GM12878 (cell line): Measurements from ENCODE around the gene SMAD4. TPM values are rescaled to one million over a fixed set of nuclear protein-coding genes. Genes with fewer than 3 reads are reported as not detected.

Experiments
- ATAC-seq: fragments of 200-7000 bp; cut with Tn5 transposase; 3 replicates; pipeline ENCODE4 v1.9.1; 2020; ENCODE audit warnings: mild to moderate bottlenecking, moderate library complexity
- BruUV-seq: library from RNA; stranded (reverse); fragments of 400-500 nt; replicated peaks from 2 replicates; lab custom pipeline; 2021; lab: Mats Ljungman, UMichigan
- CTCF ChIA-PET: fragments of 300-600 bp; sonication (Branson Sonifier 250); formaldehyde crosslinking; extraction: SDS; loops from one replicate; lab custom pipeline; 2021; ENCODE audit warnings: inconsistent platforms; lab: Yijun Ruan, JAX
- POLR2A ChIA-PET: fragments of 350-600 bp; formaldehyde crosslinking; extraction: SDS; loops from one replicate; lab custom pipeline; 2021; ENCODE audit warnings: inconsistent platforms; lab: Charles Lee
- RAD21 ChIA-PET: fragments of 300-600 bp; sonication (Branson Sonifier 250); formaldehyde crosslinking; loops from one replicate; lab custom pipeline; 2023; ENCODE audit warnings: antibody characterized with exemption; ENCODE audit not compliant: unreplicated experiment; lab: Charles Lee
- SMC1A ChIA-PET: fragments of 300-600 bp; sonication (Branson Sonifier 250); formaldehyde crosslinking; loops from one replicate; lab custom pipeline; 2023; ENCODE audit not compliant: unreplicated experiment, uncharacterized antibody; lab: Charles Lee
- DNase-seq: peaks from one replicate; pipeline ENCODE4 v3.0.0-alpha.2; 2011; ENCODE audit warnings: low read depth, low spot score
- FAIRE-seq: peaks from 3 replicates; lab custom pipeline; 2011; peaks lifted over from hg19 to GRCh38; lab: Jason Lieb, UNC
- H2AFZ ChIP-seq: 2 replicates; pipeline ENCODE4 v1.6.0; 2011; ENCODE audit warnings: low read depth, low read length, control low read depth; ENCODE audit not compliant: control insufficient read depth
- H3K27ac ChIP-seq: 2 replicates; pipeline ENCODE4 v1.5.1; 2011; ENCODE audit warnings: control low read depth; ENCODE audit not compliant: control insufficient read depth, insufficient read depth
- H3K27me3 ChIP-seq, 2 experiments: replicated peaks in 1 of 2; 2 replicates each; pipeline versions ENCODE4 v1.6.0 to v1.6.1; 2011; ENCODE audit warnings: low read length in 1 of 2; ENCODE audit not compliant: control insufficient read depth in 2 of 2, insufficient read depth in 2 of 2
- H3K36me3 ChIP-seq, 2 experiments: 2 replicates each; pipeline ENCODE4 v1.5.1; 2011; ENCODE audit warnings: low read length in 1 of 2; ENCODE audit not compliant: control insufficient read depth in 2 of 2, insufficient read depth in 2 of 2
- H3K4me1 ChIP-seq: 2 replicates; pipeline ENCODE4 v1.6.1; 2011; ENCODE audit warnings: mild to moderate bottlenecking, low read length, moderate library complexity, mixed read lengths; ENCODE audit not compliant: control insufficient read depth, insufficient read depth
- H3K4me2 ChIP-seq: 2 replicates; pipeline ENCODE4 v1.6.0; 2011; ENCODE audit warnings: control low read depth; ENCODE audit not compliant: control insufficient read depth, insufficient read depth
- H3K4me3 ChIP-seq: fragments of 200-600 bp; sonication (generic); 2 replicates; pipeline ENCODE4 v1.5.1; 2016
- H3K79me2 ChIP-seq: 2 replicates; pipeline ENCODE4 v1.6.0; 2011; ENCODE audit warnings: low read length; ENCODE audit not compliant: control insufficient read depth, insufficient read depth
- H3K9ac ChIP-seq: 2 replicates; pipeline ENCODE4 v1.8.0; 2011; ENCODE audit warnings: low read length, control low read depth, mixed read lengths; ENCODE audit not compliant: control insufficient read depth, insufficient read depth
- H3K9me3 ChIP-seq: replicated peaks from 3 replicates; pipeline ENCODE4 v1.5.1; 2011; ENCODE audit warnings: mild to moderate bottlenecking, low read length; ENCODE audit not compliant: control insufficient read depth, insufficient read depth
- H4K20me1 ChIP-seq: 2 replicates; pipeline ENCODE4 v1.6.0; 2011; ENCODE audit not compliant: control insufficient read depth, insufficient read depth
- CREB1 ChIP-seq: IDR thresholded peaks from 2 replicates; pipeline ENCODE4 v1.6.1; 2012; ENCODE audit warnings: low read depth, mild to moderate bottlenecking, inconsistent platforms
- HDGF ChIP-seq: fragments of 450-650 bp; IDR thresholded peaks from 2 replicates; pipeline ENCODE4 v1.6.1; 2016; ENCODE audit warnings: antibody characterized with exemption
- JUND ChIP-seq: IDR thresholded peaks from 2 replicates; pipeline ENCODE4 v1.6.1; 2012; ENCODE audit warnings: low read depth, mild to moderate bottlenecking, low read length, improper control_type of control experiment, moderate library complexity
- MXI1 ChIP-seq: fragments of 150-350 bp; IDR thresholded peaks from 2 replicates; pipeline ENCODE4 v1.6.1; 2011; ENCODE audit warnings: low read depth, mild to moderate bottlenecking, inconsistent platforms, low read length, improper control_type of control experiment
- NBN ChIP-seq: fragments of 450-650 bp; IDR thresholded peaks from 2 replicates; pipeline ENCODE4 v1.6.1; 2016
- NR2C1 ChIP-seq: fragments of 450-650 bp; IDR thresholded peaks from 2 replicates; pipeline ENCODE4 v1.6.1; 2017; ENCODE audit warnings: antibody characterized with exemption, mild to moderate bottlenecking, moderate library complexity
- NRF1 ChIP-seq: conservative IDR thresholded peaks from 2 replicates; pipeline ENCODE4 v1.6.1; 2011; ENCODE audit warnings: mild to moderate bottlenecking, low read depth, low read length, improper control_type of control experiment
- RAD21 ChIP-seq: IDR thresholded peaks from 2 replicates; pipeline ENCODE4 v1.6.1; 2011; ENCODE audit warnings: mild to moderate bottlenecking, low read depth, low read length, moderate library complexity; ENCODE audit not compliant: insufficient read depth
- SMC3 ChIP-seq: IDR thresholded peaks from 2 replicates; pipeline ENCODE4 v1.6.1; 2011; ENCODE audit warnings: low read length, improper control_type of control experiment, borderline replicate concordance
- SP1 ChIP-seq: IDR thresholded peaks from one replicate; pipeline ENCODE4 v1.6.1; 2011; ENCODE audit warnings: low read depth, low read length
- ZNF687 ChIP-seq: fragments of 450-650 bp; IDR thresholded peaks from 2 replicates; pipeline ENCODE4 v1.6.1; 2017; ENCODE audit warnings: mild to moderate bottlenecking, moderate library complexity
- WGBS: methylation state at CpG from one replicate; pipeline ENCODE4 v1.1.6; 2016; ENCODE audit warnings: low lambda C conversion rate; ENCODE audit not compliant: insufficient replicate concordance, insufficient coverage; ENCODE audit errors: missing lambda C conversion rate; 5-methylcytosine and 5-hydroxymethylcytosine counted together
- in situ Hi-C: fragments of 300-500 bp; cut with MboI; formaldehyde crosslinking; loops from 9 replicates; pipeline ENCODE4 v1.14.3; 2018; ENCODE audit warnings: mixed read lengths
- intact Hi-C: fragments of 100-400 bp; cut with micrococcal nuclease; formaldehyde crosslinking; loops from one replicate; pipeline ENCODE4 v1.14.2; 2022; ENCODE audit not compliant: unreplicated experiment
- polyA plus RNA-seq, 11 experiments: library from polyadenylated mRNA; depleted of rRNA in 4 of 11; unstranded in 6 of 11; stranded (reverse) in 5 of 11; fragments of >200 nt; fragmentation: Nextera tagmentation in 4 of 11; fragmentation: Illumina TruSeq in 1 of 11; extraction: Ambion mirVana in 4 of 11; extraction: Trizol in 1 of 11; gene quantifications; 1 replicate in 1 of 11; 2 replicates in 10 of 11; pipeline versions ENCODE4 v1.2.1 to v1.2.3, GENCODE V29; 2011 to 2016; ENCODE audit warnings: inconsistent platforms in 2 of 11, missing spikeins in 2 of 11, low read depth in 1 of 11
- total RNA-seq, 4 experiments: library from RNA; depleted of rRNA in 3 of 4; stranded (reverse); fragments of >200 nt in 3 of 4; fragmentation: Illumina TruSeq in 1 of 4; extraction: Trizol in 1 of 4; gene quantifications; 2 replicates each; pipeline versions ENCODE4 v1.2.1 to v1.2.3, GENCODE V29; 2013 to 2021
- TF ChIP-seq, protein P1 (sequence below): IDR thresholded peaks from 2 replicates; pipeline ENCODE4 v1.6.1; 2012; ENCODE audit warnings: low read depth, low read length, improper control_type of control experiment

The SMAD4 gene
- total and polyA plus RNA-seq, 10 of the 15 experiments (the other 5 are each of a cell fraction or from before 2014, with no cell fraction given): 9.6 to 99.9 (median 37.5) TPM

DNA sequence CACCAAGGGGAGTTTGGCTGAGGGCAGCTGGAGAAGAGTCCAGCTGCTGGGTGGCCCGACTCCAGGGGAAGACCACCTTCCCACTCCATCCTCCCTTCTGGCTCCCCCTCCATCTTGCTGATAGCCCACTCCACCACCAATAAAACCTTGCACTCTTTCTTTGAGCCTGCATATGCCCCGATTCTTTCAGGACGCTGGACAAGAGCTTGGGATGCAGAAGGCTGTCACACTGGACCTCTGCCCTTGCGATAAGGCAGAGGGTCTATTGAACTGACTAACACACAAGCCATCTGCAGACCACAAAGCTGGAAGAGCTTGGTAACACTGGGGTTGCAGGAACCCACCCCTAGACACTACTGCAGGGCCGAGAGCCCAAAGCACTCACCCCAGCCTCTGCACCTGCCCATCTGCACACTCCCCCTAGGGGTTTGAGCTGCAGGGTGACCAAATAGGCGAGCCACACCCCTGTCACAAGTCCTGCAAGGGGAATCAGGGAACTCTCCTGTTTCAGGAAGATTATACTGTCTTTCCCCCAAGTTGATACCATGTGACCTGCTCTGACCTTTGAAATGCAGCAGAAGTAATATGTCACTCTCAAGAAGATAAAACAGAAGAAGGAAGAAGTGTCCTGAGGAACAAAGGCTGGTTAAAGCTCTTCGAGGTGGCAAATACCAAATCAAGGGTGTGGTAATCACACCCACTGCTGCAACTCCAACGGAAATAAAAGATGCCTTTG is 70.5 kb downstream of the SMAD4 start:
- intact Hi-C loops: no loop called here
- 64% methylated on average over 8 of the region's 8 CpGs for WGBS

DNA sequence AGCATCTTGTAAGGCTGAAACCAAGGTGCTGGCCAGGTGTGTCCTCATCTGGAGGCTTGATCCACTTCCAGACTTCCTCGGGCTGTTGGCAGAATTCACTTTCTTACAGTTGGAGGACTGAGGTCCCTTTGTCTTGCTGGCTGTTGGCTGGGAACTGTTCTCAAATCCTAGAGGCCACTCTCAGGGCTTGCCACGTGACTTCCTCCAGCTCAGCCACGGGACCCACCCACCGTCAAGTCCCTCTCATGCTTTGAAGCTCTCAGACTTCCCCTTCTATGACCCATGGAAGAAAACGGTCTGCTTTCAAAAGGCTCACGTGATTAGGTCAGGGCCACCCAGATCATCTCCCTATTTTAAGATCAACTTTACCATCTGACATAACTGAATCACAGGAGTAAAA is 77.1 kb downstream of the SMAD4 start:
- 5% methylated on average over 6 of the region's 6 CpGs for WGBS
- POLR2A ChIA-PET: interaction anchor here (1.5 kb wide), 1 partner anchor 9 kb away, joined by 5 read pairs; no protein-coding TSS in a partner anchor
- Histone ChIP-seq H3K79me2 (no peaks in the 10 kb centered on the region), H3K27ac (no peak overlapping the region), H3K4me3 (no peak overlapping the region), H3K9me3 (no peaks in the 10 kb centered on the region), H3K36me3 (no peaks in the 10 kb centered on the region), H4K20me1 (no peaks in the 10 kb centered on the region), H3K9ac (no peak overlapping the region), H3K4me2 (no peak overlapping the region), H3K4me1 (peaks cover 8% of the 10 kb centered on the region; the same call in 1 of the 2 replicates), H2AFZ (peak overlapping the region; percentile 61), H3K27me3 (no peaks in the 10 kb centered on the region)
- intact Hi-C loops: no loop called here
- no TSS peak for BruUV-seq
- no peak for DNase-seq
- SMC1A ChIA-PET: interaction anchor here (1.6 to 1.9 kb wide), 4 partner anchors 10 to 561 kb away, joined by 3 to 10 read pairs (median 6); no protein-coding TSS in a partner anchor
- CTCF ChIA-PET: interaction anchor here (0.9 to 3.8 kb wide), 7 partner anchors 10 to 1180 kb away, joined by 3 to 19 read pairs (median 8); no protein-coding TSS in a partner anchor
- in situ Hi-C loops: loop anchor here (5.0 to 25.0 kb wide), 4 partner anchors 280 to 1805 kb away; no protein-coding TSS in a partner anchor
- ATAC-seq: peak; percentile 43
- RAD21 ChIA-PET: interaction anchor here (0.8 to 1.3 kb wide), 4 partner anchors 9 to 561 kb away, joined by 3 to 4 read pairs (median 3); no protein-coding TSS in a partner anchor
- FAIRE-seq: no peak
- TF ChIP-seq SMC3 (no peak), CREB1 (no peak), ZNF687 (no peak), NR2C1 (no peak), SP1 (no peak), JUND (no peak), MXI1 (no peak), NRF1 (no peak), RAD21 (no peak), HDGF (no peak)
- TF ChIP-seq, protein P1, sequence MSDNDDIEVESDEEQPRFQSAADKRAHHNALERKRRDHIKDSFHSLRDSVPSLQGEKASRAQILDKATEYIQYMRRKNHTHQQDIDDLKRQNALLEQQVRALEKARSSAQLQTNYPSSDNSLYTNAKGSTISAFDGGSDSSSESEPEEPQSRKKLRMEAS: 0 out of 2 replicates have a peak, but pooled peaks have one; percentile 19

More for the DNA sequence above, 70.5 kb downstream of the SMAD4 start:
- ChIA-PET SMC1A (interaction anchor here (1.1 to 1.4 kb wide), 2 partner anchors 8 to 501 kb away, joined by 3 read pairs; no protein-coding TSS in a partner anchor), POLR2A (interaction anchor here (0.6 kb wide), 1 partner anchor 58 kb away, joined by 3 read pairs; no protein-coding TSS in a partner anchor), RAD21 (no interaction called here), CTCF (interaction anchor here (0.6 to 1.9 kb wide), 4 partner anchors 10 to 1545 kb away, joined by 3 to 9 read pairs (median 4); no protein-coding TSS in a partner anchor)
- BruUV-seq: no TSS peak
- no peak overlapping the region for H3K4me3 ChIP-seq
- in situ Hi-C loops: loop anchor here (25.0 kb wide), 3 partner anchors 287 to 1812 kb away; no protein-coding TSS in a partner anchor
- peaks cover 7% of the 10 kb centered on the region for H3K4me1 ChIP-seq
- no peak overlapping the region for H2AFZ ChIP-seq
- H3K36me3 ChIP-seq: no peaks in the 10 kb centered on the region
- no peak overlapping the region for H3K4me2 ChIP-seq
- DNase-seq: no peak
- no peaks in the 10 kb centered on the region for H4K20me1 ChIP-seq
- ATAC-seq: no peak; the same call in 2 of the 3 replicates
- no peaks in the 10 kb centered on the region for H3K9me3 ChIP-seq
- no peaks in the 10 kb centered on the region for H3K79me2 ChIP-seq
- H3K9ac ChIP-seq: no peak overlapping the region
- no peaks in the 10 kb centered on the region for H3K27me3 ChIP-seq
- no peak overlapping the region for H3K27ac ChIP-seq
- FAIRE-seq: peak; percentile 38
- no peak for TF ChIP-seq NBN
